Neutrophil (primary cell): ENCODE measurements around the gene SLC22A2.

Experiments
- H3K27ac ChIP-seq: fragments of 200-600 bp; sonication (generic); 2 replicates; pipeline ENCODE4 v1.5.1; 2016; ENCODE audit warnings: mild to moderate bottlenecking, moderate library complexity
- H3K27me3 ChIP-seq: fragments of 200-600 bp; sonication (generic); 2 replicates; pipeline ENCODE4 v1.6.0; 2016; ENCODE audit warnings: mild to moderate bottlenecking
- H3K36me3 ChIP-seq: fragments of 200-600 bp; sonication (generic); 2 replicates; pipeline ENCODE4 v1.5.1; 2017
- H3K4me1 ChIP-seq, 2 experiments: fragments of 200-600 bp in 1 of 2; sonication (generic) in 1 of 2; 1 replicate in 1 of 2; 2 replicates in 1 of 2; pipeline versions ENCODE4 v1.5.1 to v1.6.1; 2013 to 2016; ENCODE audit warnings: low read depth in 1 of 2, low read length in 1 of 2, mild to moderate bottlenecking in 1 of 2, moderate library complexity in 1 of 2; ENCODE audit not compliant: control insufficient read depth in 1 of 2, insufficient read depth in 1 of 2
- H3K4me3 ChIP-seq, 2 experiments: fragments of 200-600 bp in 1 of 2; sonication (generic) in 1 of 2; 1 replicate in 1 of 2; 2 replicates in 1 of 2; pipeline ENCODE4 v1.5.1; 2013 to 2016; ENCODE audit warnings: low read depth in 1 of 2, low read length in 1 of 2, mild to moderate bottlenecking in 1 of 2, moderate library complexity in 1 of 2
- H3K9me3 ChIP-seq: fragments of 200-600 bp; sonication (generic); 2 replicates; pipeline ENCODE4 v1.5.1; 2016
- CTCF ChIP-seq: fragments of 200-600 bp; sonication (generic); IDR thresholded peaks from 2 replicates; pipeline ENCODE4 v1.5.1; 2016; ENCODE audit warnings: antibody characterized with exemption

SLC22A2 gene

GRCh38 chr6:160207618-160208017 lies 51.0 kb downstream of the SLC22A2 start:
- Histone ChIP-seq H3K36me3 (no peaks in the 10 kb centered on the region), H3K27ac (no peak overlapping the region), H3K4me3 (no peak overlapping the region), H3K9me3 (no peaks in the 10 kb centered on the region), H3K27me3 (no peaks in the 10 kb centered on the region), H3K4me1 (no peaks in the 10 kb centered on the region)
- TF ChIP-seq CTCF: no peak

- H3K4me3 ChIP-seq: no peak overlapping the region
- no peak for TF ChIP-seq CTCF
- H3K27me3 ChIP-seq: no peaks in the 10 kb centered on the region
- H3K4me1 ChIP-seq: no peaks in the 10 kb centered on the region
- no peaks in the 10 kb centered on the region for H3K36me3 ChIP-seq
- H3K9me3 ChIP-seq: no peaks in the 10 kb centered on the region
- no peak overlapping the region for H3K27ac ChIP-seq
These were observed 53.9 kb downstream of the SLC22A2 start for GRCh38 chr6:160204710-160205109.

GRCh38 chr6:160203953-160204352 lies 54.7 kb downstream of the SLC22A2 start:
- H3K4me1 ChIP-seq: no peaks in the 10 kb centered on the region
- no peaks in the 10 kb centered on the region for H3K36me3 ChIP-seq
- no peak overlapping the region for H3K27ac ChIP-seq
- no peak for TF ChIP-seq CTCF
- H3K4me3 ChIP-seq: no peak overlapping the region
- no peaks in the 10 kb centered on the region for H3K9me3 ChIP-seq
- H3K27me3 ChIP-seq: no peaks in the 10 kb centered on the region

- TF ChIP-seq CTCF: no peak
- H3K4me1 ChIP-seq: no peaks in the 10 kb centered on the region
- no peak overlapping the region for H3K27ac ChIP-seq
- H3K9me3 ChIP-seq: no peaks in the 10 kb centered on the region
- H3K27me3 ChIP-seq: no peaks in the 10 kb centered on the region
- no peak overlapping the region for H3K4me3 ChIP-seq
- no peaks in the 10 kb centered on the region for H3K36me3 ChIP-seq
These were observed 55.1 kb downstream of the SLC22A2 start for GRCh38 chr6:160203522-160203921.

- TF ChIP-seq CTCF: no peak
- H3K36me3 ChIP-seq: no peaks in the 10 kb centered on the region
- no peaks in the 10 kb centered on the region for H3K9me3 ChIP-seq
- no peak overlapping the region for H3K27ac ChIP-seq
- H3K27me3 ChIP-seq: no peaks in the 10 kb centered on the region
- no peaks in the 10 kb centered on the region for H3K4me1 ChIP-seq
- H3K4me3 ChIP-seq: no peak overlapping the region
These were observed 55.5 kb downstream of the SLC22A2 start for GRCh38 chr6:160203076-160203475.

- Histone ChIP-seq H3K4me1 (no peaks in the 10 kb centered on the region), H3K4me3 (no peak overlapping the region), H3K9me3 (no peaks in the 10 kb centered on the region), H3K36me3 (no peaks in the 10 kb centered on the region), H3K27me3 (no peaks in the 10 kb centered on the region), H3K27ac (no peak overlapping the region)
- no peak for TF ChIP-seq CTCF
These were observed 56.2 kb downstream of the SLC22A2 start for GRCh38 chr6:160202411-160202810.
